Neural cell (in vitro differentiated cells): ENCODE measurements around the gene TSPAN18. TPM values are rescaled to one million over a fixed set of nuclear protein-coding genes. Genes with fewer than 3 reads are reported as not detected.

ENCODE experiments used
- H2AFZ ChIP-seq: fragments of 200-600, 300-800 bp; sonication (generic), shearing (Covaris generic); 2 replicates; pipeline ENCODE4 v1.6.0; 2014; ENCODE audit warnings: low read depth, mild to moderate bottlenecking, antibody characterized with exemption, low read length, moderate library complexity
- H3F3A ChIP-seq: fragments of 200-600 bp; shearing (Covaris generic); 2 replicates; pipeline ENCODE4 v1.6.1; 2016; ENCODE audit warnings: mild to moderate bottlenecking, moderate library complexity, mixed read lengths, antibody characterized with exemption, low read length; ENCODE audit not compliant: insufficient read depth, poor library complexity, severe bottlenecking
- H3K27ac ChIP-seq: fragments of 200-600, 300-800 bp; sonication (generic), shearing (Covaris generic); 2 replicates; pipeline ENCODE4 v1.5.1; 2014; ENCODE audit warnings: mild to moderate bottlenecking, low read length, moderate library complexity
- H3K27me3 ChIP-seq: fragments of 300-800, 200-600 bp; sonication (generic), shearing (Covaris generic); 2 replicates; pipeline ENCODE4 v1.6.0; 2014; ENCODE audit warnings: mild to moderate bottlenecking, low read depth, low read length, moderate library complexity; ENCODE audit not compliant: insufficient read depth
- H3K36me3 ChIP-seq: fragments of 300-800, 200-600 bp; sonication (generic), shearing (Covaris generic); 2 replicates; pipeline ENCODE4 v1.5.1; 2014; ENCODE audit warnings: mild to moderate bottlenecking, antibody characterized with exemption, low read length, moderate library complexity; ENCODE audit not compliant: insufficient read depth
- H3K4me2 ChIP-seq: fragments of 300-800, 200-600 bp; sonication (generic), shearing (Covaris generic); 2 replicates; pipeline ENCODE4 v1.6.0; 2014; ENCODE audit warnings: mild to moderate bottlenecking, low read length
- H3K4me3 ChIP-seq: fragments of 300-800, 200-600 bp; sonication (generic), shearing (Covaris generic); 2 replicates; pipeline ENCODE4 v1.5.1; 2014; ENCODE audit warnings: mild to moderate bottlenecking, low read length, moderate library complexity
- H3K79me2 ChIP-seq: fragments of 200-600 bp; shearing (Covaris generic); replicated peaks from 2 replicates; pipeline ENCODE4 v1.6.0; 2014; ENCODE audit warnings: mild to moderate bottlenecking, low read length, moderate library complexity; ENCODE audit not compliant: insufficient read depth
- H3K9ac ChIP-seq: fragments of 300-800, 200-600 bp; sonication (generic), shearing (Covaris generic); 2 replicates; pipeline ENCODE4 v1.6.1; 2016; ENCODE audit warnings: mild to moderate bottlenecking, low read length, mixed read lengths
- H3K9me2 ChIP-seq: fragments of 200-600 bp; shearing (Covaris generic); 2 replicates; pipeline ENCODE4 v1.6.1; 2016; ENCODE audit warnings: mild to moderate bottlenecking, low read length, mixed read lengths; ENCODE audit not compliant: insufficient read depth
- H3K9me3 ChIP-seq: fragments of 200-600, 300-800 bp; sonication (generic), shearing (Covaris generic); 2 replicates; pipeline ENCODE4 v1.6.1; 2016; ENCODE audit warnings: mild to moderate bottlenecking, mixed run types, low read length, moderate library complexity, mixed read lengths
- H4K20me1 ChIP-seq: fragments of 200-600 bp; shearing (Covaris generic); 2 replicates; pipeline ENCODE4 v1.6.1; 2016; ENCODE audit warnings: mild to moderate bottlenecking, mixed run types; ENCODE audit not compliant: insufficient read depth
- EP300 ChIP-seq: fragments of 450-650 bp; conservative IDR thresholded peaks from 2 replicates; pipeline ENCODE4 v1.6.1; 2014; ENCODE audit warnings: antibody characterized with exemption, mild to moderate bottlenecking, moderate library complexity; ENCODE audit not compliant: poor library complexity, severe bottlenecking
- EZH2 ChIP-seq: fragments of 200-600, 300-800 bp; shearing (Covaris generic), sonication (generic); IDR thresholded peaks from 2 replicates; pipeline ENCODE4 v1.6.1; 2014; ENCODE audit warnings: antibody characterized with exemption, low read length, borderline replicate concordance, mild to moderate bottlenecking; ENCODE audit not compliant: insufficient read depth, poor library complexity, severe bottlenecking
- MXI1 ChIP-seq: fragments of 450-650 bp; conservative IDR thresholded peaks from 2 replicates; pipeline ENCODE4 v1.6.1; 2014; ENCODE audit warnings: antibody characterized with exemption, mild to moderate bottlenecking; ENCODE audit not compliant: poor library complexity, severe bottlenecking
- POLR2AphosphoS5 ChIP-seq: IDR thresholded peaks from 2 replicates; pipeline ENCODE4 v1.6.1; 2012
- RAD21 ChIP-seq: fragments of 450-650 bp; conservative IDR thresholded peaks from 2 replicates; pipeline ENCODE4 v1.6.1; 2014; ENCODE audit warnings: antibody characterized with exemption, mild to moderate bottlenecking, moderate library complexity
- SMC3 ChIP-seq: fragments of 450-650 bp; conservative IDR thresholded peaks from 2 replicates; pipeline ENCODE4 v1.6.1; 2014; ENCODE audit warnings: antibody characterized with exemption, mild to moderate bottlenecking, moderate library complexity; ENCODE audit not compliant: poor library complexity
- TAF1 ChIP-seq: IDR thresholded peaks from 2 replicates; pipeline ENCODE4 v1.6.1; 2012; ENCODE audit warnings: low read depth
- polyA plus RNA-seq: library from polyadenylated mRNA; depleted of rRNA; stranded (reverse); fragments of >200 nt; gene quantifications from 2 replicates; pipeline ENCODE4 v1.2.3, GENCODE V29; 2014
- TF ChIP-seq, protein P1 (sequence below): IDR thresholded peaks from 2 replicates; pipeline ENCODE4 v1.6.1; 2012; ENCODE audit warnings: borderline replicate concordance
- TF ChIP-seq, protein P2 (sequence below): fragments of 450-650 bp; IDR thresholded peaks from 2 replicates; pipeline ENCODE4 v1.5.1; 2014; ENCODE audit warnings: antibody characterized with exemption, mild to moderate bottlenecking, moderate library complexity; ENCODE audit not compliant: poor library complexity, severe bottlenecking

Gene TSPAN18
- polyA plus RNA-seq, 1 donor from 2014 or later, result 8.4 TPM

DNA sequence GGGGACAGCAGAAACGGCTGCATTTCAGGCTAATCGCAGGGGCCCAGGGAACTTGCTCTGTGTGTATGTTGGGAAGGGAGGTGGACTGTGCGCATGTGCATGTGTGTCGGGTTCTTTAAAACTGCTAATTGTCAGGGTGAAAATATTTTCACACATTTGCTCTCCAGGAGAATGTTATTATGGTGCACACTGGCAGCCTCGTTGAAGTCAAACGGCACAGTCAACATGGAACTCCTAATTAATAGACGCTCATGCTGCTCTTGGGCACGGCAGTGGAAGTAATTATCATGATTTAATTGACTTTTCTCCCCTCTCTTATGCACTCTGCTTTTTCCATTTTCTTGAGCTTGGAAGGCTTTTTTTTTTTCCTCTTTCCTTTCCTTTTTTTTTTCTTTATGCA, 92.6 kb downstream of the TSPAN18 start:
- H3K9me2 ChIP-seq, result no peaks in the 10 kb centered on the region
- no peaks in the 10 kb centered on the region for H3F3A ChIP-seq
- no peaks in the 10 kb centered on the region for H4K20me1 ChIP-seq
- H3K79me2 ChIP-seq, result no peaks in the 10 kb centered on the region
- H3K9ac ChIP-seq, result no peak overlapping the region
- H3K27me3 ChIP-seq, result no peaks in the 10 kb centered on the region
- no peak overlapping the region for H2AFZ ChIP-seq
- H3K4me2 ChIP-seq, result no peak overlapping the region
- no peak overlapping the region for H3K27ac ChIP-seq
- H3K9me3 ChIP-seq, result no peaks in the 10 kb centered on the region
- no peak overlapping the region for H3K4me3 ChIP-seq
- no peak for TF ChIP-seq TAF1
- TF ChIP-seq EP300, result no peak
- no peak for TF ChIP-seq RAD21
- TF ChIP-seq POLR2AphosphoS5, result no peak
- TF ChIP-seq EZH2, result no peak
- TF ChIP-seq, protein P1, sequence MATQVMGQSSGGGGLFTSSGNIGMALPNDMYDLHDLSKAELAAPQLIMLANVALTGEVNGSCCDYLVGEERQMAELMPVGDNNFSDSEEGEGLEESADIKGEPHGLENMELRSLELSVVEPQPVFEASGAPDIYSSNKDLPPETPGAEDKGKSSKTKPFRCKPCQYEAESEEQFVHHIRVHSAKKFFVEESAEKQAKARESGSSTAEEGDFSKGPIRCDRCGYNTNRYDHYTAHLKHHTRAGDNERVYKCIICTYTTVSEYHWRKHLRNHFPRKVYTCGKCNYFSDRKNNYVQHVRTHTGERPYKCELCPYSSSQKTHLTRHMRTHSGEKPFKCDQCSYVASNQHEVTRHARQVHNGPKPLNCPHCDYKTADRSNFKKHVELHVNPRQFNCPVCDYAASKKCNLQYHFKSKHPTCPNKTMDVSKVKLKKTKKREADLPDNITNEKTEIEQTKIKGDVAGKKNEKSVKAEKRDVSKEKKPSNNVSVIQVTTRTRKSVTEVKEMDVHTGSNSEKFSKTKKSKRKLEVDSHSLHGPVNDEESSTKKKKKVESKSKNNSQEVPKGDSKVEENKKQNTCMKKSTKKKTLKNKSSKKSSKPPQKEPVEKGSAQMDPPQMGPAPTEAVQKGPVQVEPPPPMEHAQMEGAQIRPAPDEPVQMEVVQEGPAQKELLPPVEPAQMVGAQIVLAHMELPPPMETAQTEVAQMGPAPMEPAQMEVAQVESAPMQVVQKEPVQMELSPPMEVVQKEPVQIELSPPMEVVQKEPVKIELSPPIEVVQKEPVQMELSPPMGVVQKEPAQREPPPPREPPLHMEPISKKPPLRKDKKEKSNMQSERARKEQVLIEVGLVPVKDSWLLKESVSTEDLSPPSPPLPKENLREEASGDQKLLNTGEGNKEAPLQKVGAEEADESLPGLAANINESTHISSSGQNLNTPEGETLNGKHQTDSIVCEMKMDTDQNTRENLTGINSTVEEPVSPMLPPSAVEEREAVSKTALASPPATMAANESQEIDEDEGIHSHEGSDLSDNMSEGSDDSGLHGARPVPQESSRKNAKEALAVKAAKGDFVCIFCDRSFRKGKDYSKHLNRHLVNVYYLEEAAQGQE, result no peak
- no peak for TF ChIP-seq SMC3
- TF ChIP-seq, protein P2, sequence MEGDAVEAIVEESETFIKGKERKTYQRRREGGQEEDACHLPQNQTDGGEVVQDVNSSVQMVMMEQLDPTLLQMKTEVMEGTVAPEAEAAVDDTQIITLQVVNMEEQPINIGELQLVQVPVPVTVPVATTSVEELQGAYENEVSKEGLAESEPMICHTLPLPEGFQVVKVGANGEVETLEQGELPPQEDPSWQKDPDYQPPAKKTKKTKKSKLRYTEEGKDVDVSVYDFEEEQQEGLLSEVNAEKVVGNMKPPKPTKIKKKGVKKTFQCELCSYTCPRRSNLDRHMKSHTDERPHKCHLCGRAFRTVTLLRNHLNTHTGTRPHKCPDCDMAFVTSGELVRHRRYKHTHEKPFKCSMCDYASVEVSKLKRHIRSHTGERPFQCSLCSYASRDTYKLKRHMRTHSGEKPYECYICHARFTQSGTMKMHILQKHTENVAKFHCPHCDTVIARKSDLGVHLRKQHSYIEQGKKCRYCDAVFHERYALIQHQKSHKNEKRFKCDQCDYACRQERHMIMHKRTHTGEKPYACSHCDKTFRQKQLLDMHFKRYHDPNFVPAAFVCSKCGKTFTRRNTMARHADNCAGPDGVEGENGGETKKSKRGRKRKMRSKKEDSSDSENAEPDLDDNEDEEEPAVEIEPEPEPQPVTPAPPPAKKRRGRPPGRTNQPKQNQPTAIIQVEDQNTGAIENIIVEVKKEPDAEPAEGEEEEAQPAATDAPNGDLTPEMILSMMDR, result no peak
- no peak for TF ChIP-seq MXI1
- H3K36me3 ChIP-seq, result no peaks in the 10 kb centered on the region

DNA sequence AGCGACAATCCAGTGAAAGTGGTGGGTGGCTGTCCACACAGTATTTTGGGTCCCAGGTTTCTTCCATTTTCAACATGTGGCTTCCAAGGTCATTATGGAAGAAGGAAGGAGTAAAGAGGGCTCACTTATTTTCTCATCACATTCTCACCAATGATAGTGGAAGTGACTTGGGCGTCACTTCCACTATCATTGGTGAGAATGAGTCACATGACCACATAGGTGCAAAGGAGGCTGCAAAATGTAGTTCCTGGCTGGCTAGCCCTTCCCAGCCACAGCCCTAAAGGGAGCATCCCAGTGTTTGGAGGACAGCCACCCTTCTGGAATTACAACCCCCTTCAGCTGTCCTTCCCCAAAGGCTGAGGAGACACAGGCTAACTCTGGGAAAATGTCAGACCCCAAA, 95.6 kb downstream of the TSPAN18 start:
- no peaks in the 10 kb centered on the region for H3K27me3 ChIP-seq
- H3K9me3 ChIP-seq, result no peaks in the 10 kb centered on the region
- no peaks in the 10 kb centered on the region for H3K9me2 ChIP-seq
- H3K79me2 ChIP-seq, result no peaks in the 10 kb centered on the region
- H4K20me1 ChIP-seq, result no peaks in the 10 kb centered on the region
- H3F3A ChIP-seq, result no peaks in the 10 kb centered on the region
- no peak overlapping the region for H2AFZ ChIP-seq
- H3K27ac ChIP-seq, result no peak overlapping the region
- H3K9ac ChIP-seq, result no peak overlapping the region
- H3K4me2 ChIP-seq, result no peak overlapping the region
- H3K4me3 ChIP-seq, result no peak overlapping the region
- H3K36me3 ChIP-seq, result no peaks in the 10 kb centered on the region
- TF ChIP-seq SMC3, result no peak

DNA sequence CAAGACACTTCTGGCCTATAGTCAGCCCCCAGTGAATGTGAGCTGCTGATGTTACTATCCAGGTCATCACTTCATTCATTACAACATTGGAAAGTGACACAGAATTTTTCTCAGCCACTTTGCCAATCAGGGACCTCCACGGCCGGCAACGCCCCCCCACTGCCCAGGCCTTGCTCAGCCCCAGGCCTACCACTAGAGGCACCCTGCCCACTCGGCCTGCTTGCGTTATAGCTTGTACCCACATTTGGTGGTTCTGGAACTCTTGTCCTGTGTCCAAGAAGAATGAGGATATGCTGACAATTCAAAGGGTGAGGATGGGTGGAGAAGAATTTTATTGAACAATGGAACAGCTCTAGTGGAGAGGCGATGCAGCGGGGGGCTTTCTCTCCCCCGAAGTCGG, 96.2 kb downstream of the TSPAN18 start:
- H3K79me2 ChIP-seq, result no peaks in the 10 kb centered on the region
- TF ChIP-seq POLR2AphosphoS5, result no peak
- no peak for TF ChIP-seq RAD21
- no peak for TF ChIP-seq EZH2
- TF ChIP-seq, protein P1, result no peak
- TF ChIP-seq SMC3, result no peak
- TF ChIP-seq EP300, result no peak
- TF ChIP-seq, protein P2, result peak; percentile 17
- no peaks in the 10 kb centered on the region for H3K27me3 ChIP-seq
- no peak overlapping the region for H3K27ac ChIP-seq
- H3K9me2 ChIP-seq, result no peaks in the 10 kb centered on the region
- H3K9ac ChIP-seq, result no peak overlapping the region
- no peaks in the 10 kb centered on the region for H3K36me3 ChIP-seq
- no peaks in the 10 kb centered on the region for H4K20me1 ChIP-seq
- H3K9me3 ChIP-seq, result no peaks in the 10 kb centered on the region
- no peak overlapping the region for H3K4me2 ChIP-seq
- no peaks in the 10 kb centered on the region for H3F3A ChIP-seq
- H3K4me3 ChIP-seq, result no peak overlapping the region
- H2AFZ ChIP-seq, result no peak overlapping the region
